H1 (cell line): ENCODE measurements around the gene NMT1. TPM values are rescaled to one million over a fixed set of nuclear protein-coding genes. Genes with fewer than 3 reads are reported as not detected.

Experiments used
- CTCF ChIA-PET: fragments of 300-600 bp; sonication (Branson Sonifier 250); formaldehyde crosslinking; loops from one replicate; lab custom pipeline; 2021; ENCODE audit not compliant: partially characterized antibody; lab: Charles Lee
- POLR2A ChIA-PET: fragments of 300-600 bp; sonication (Branson Sonifier 250); formaldehyde crosslinking; loops from one replicate; lab custom pipeline; 2021; ENCODE audit warnings: inconsistent platforms; ENCODE audit not compliant: partially characterized antibody; lab: Charles Lee
- DNase-seq, 2 experiments: peaks; one replicate each; pipeline versions ENCODE4 v3.0.0 to v3.0.0-alpha.2; 2010 to 2022; ENCODE audit warnings: low spot score in 2 of 2, low read depth in 1 of 2, mixed read lengths in 1 of 2
- FAIRE-seq: peaks from 2 replicates; lab custom pipeline; 2011; peaks lifted over from hg19 to GRCh38; lab: Jason Lieb, UNC
- H2AFZ ChIP-seq: 2 replicates; pipeline ENCODE4 v1.8.1; 2012; ENCODE audit warnings: low read length, inconsistent platforms
- H2AK5ac ChIP-seq: 2 replicates; pipeline ENCODE4 v1.6.1; 2013; ENCODE audit warnings: low read depth, low read length
- H2BK120ac ChIP-seq: replicated peaks from 2 replicates; pipeline ENCODE3; 2013; ENCODE audit warnings: low read depth, low read length, inconsistent platforms
- H2BK12ac ChIP-seq: 2 replicates; pipeline ENCODE4 v1.6.1; 2013; ENCODE audit warnings: low read depth, low read length
- H2BK15ac ChIP-seq: 2 replicates; pipeline ENCODE4 v1.6.1; 2013; ENCODE audit warnings: low read length
- H2BK20ac ChIP-seq: 2 replicates; pipeline ENCODE4 v1.6.1; 2013; ENCODE audit warnings: low read length
- H2BK5ac ChIP-seq: 2 replicates; pipeline ENCODE4 v1.6.1; 2013; ENCODE audit warnings: low read depth, low read length
- H3K14ac ChIP-seq: 2 replicates; pipeline ENCODE4 v1.6.1; 2013; ENCODE audit warnings: inconsistent platforms; ENCODE audit not compliant: insufficient read length
- H3K18ac ChIP-seq: 2 replicates; pipeline ENCODE4 v1.6.1; 2013; ENCODE audit warnings: low read length; ENCODE audit errors: extremely low read depth
- H3K23ac ChIP-seq: 2 replicates; pipeline ENCODE4 v1.6.1; 2013; ENCODE audit warnings: inconsistent platforms; ENCODE audit not compliant: insufficient read length
- H3K23me2 ChIP-seq: 2 replicates; pipeline ENCODE4 v1.6.1; 2013; ENCODE audit warnings: low read depth, low read length
- H3K27ac ChIP-seq: 2 replicates; pipeline ENCODE4 v1.6.1; 2011; ENCODE audit warnings: low read depth, low read length, inconsistent platforms
- H3K27me3 ChIP-seq, 4 experiments: replicated peaks in 1 of 4; 1 replicate in 1 of 4; 2 replicates in 3 of 4; pipeline versions ENCODE4 v1.6.1 to v1.8.1; 2011 to 2013; ENCODE audit warnings: low read length in 3 of 4, mild to moderate bottlenecking in 3 of 4, inconsistent platforms in 2 of 4, mixed read lengths in 2 of 4, moderate library complexity in 1 of 4; ENCODE audit not compliant: control insufficient read depth in 3 of 4, insufficient read depth in 3 of 4; ENCODE audit errors: extremely low read depth in 1 of 4
- H3K36me3 ChIP-seq, 4 experiments: 2 replicates each; pipeline versions ENCODE4 v1.6.1 to v1.8.1; 2011 to 2013; ENCODE audit warnings: mild to moderate bottlenecking in 4 of 4, low read length in 3 of 4, moderate library complexity in 2 of 4, control low read depth in 1 of 4, inconsistent platforms in 1 of 4; ENCODE audit not compliant: insufficient read depth in 4 of 4, control insufficient read depth in 2 of 4
- H3K4ac ChIP-seq: replicated peaks from 2 replicates; pipeline ENCODE3; 2013; ENCODE audit warnings: low read length, low read depth, mixed read lengths, inconsistent platforms; ENCODE audit not compliant: insufficient read length
- H3K4me1 ChIP-seq, 4 experiments: replicated peaks in 1 of 4; 1 replicate in 1 of 4; 2 replicates in 3 of 4; pipeline versions ENCODE4 v1.6.1 to v1.8.1; 2011 to 2013; ENCODE audit warnings: low read length in 3 of 4, inconsistent platforms in 2 of 4, mixed read lengths in 1 of 4; ENCODE audit not compliant: insufficient read depth in 4 of 4, control insufficient read depth in 3 of 4
- H3K4me2 ChIP-seq, 2 experiments: 2 replicates each; pipeline versions ENCODE4 v1.6.1 to v1.8.1; 2011 to 2013; ENCODE audit warnings: low read depth in 2 of 2, low read length in 2 of 2, control low read depth in 1 of 2, inconsistent platforms in 1 of 2, mild to moderate bottlenecking in 1 of 2; ENCODE audit not compliant: insufficient read depth in 1 of 2
- H3K4me3 ChIP-seq, 4 experiments: fragments of 200-600, 300-600 bp in 1 of 4; sonication (generic), shearing (Covaris generic), sonication (Bioruptor Twin) in 1 of 4; 2 replicates each; pipeline versions ENCODE4 v1.5.1 to v1.8.1; 2011 to 2016; ENCODE audit warnings: low read length in 4 of 4, low read depth in 3 of 4, control low read depth in 2 of 4, inconsistent platforms in 2 of 4, mild to moderate bottlenecking in 2 of 4, mixed read lengths in 1 of 4, moderate library complexity in 1 of 4; ENCODE audit not compliant: insufficient read depth in 2 of 4; ENCODE audit errors: extremely low read depth in 1 of 4
- H3K56ac ChIP-seq: replicated peaks from 2 replicates; pipeline ENCODE3; 2013; ENCODE audit warnings: low read depth, mild to moderate bottlenecking, mixed read lengths, low read length, inconsistent platforms; ENCODE audit not compliant: insufficient read length
- H3K79me1 ChIP-seq: 2 replicates; pipeline ENCODE4 v1.6.1; 2013; ENCODE audit warnings: low read depth, low read length, control low read depth
- H3K79me2 ChIP-seq, 2 experiments: 2 replicates each; pipeline versions ENCODE4 v1.6.1 to v1.8.1; 2012 to 2013; ENCODE audit warnings: low read length in 2 of 2, mild to moderate bottlenecking in 2 of 2, inconsistent platforms in 1 of 2; ENCODE audit not compliant: insufficient read depth in 2 of 2, control insufficient read depth in 1 of 2
- H3K9ac ChIP-seq, 4 experiments: replicated peaks in 1 of 4; 1 replicate in 1 of 4; 2 replicates in 3 of 4; pipeline versions ENCODE4 v1.6.1 to v1.8.1; 2011 to 2013; ENCODE audit warnings: low read depth in 3 of 4, low read length in 3 of 4, control low read depth in 2 of 4, mild to moderate bottlenecking in 2 of 4, moderate library complexity in 2 of 4, inconsistent platforms in 1 of 4; ENCODE audit errors: extremely low read depth in 1 of 4
- H3K9me3 ChIP-seq, 2 experiments: 2 replicates each; pipeline versions ENCODE4 v1.6.1 to v1.8.1; 2012 to 2013; ENCODE audit warnings: mild to moderate bottlenecking in 2 of 2, moderate library complexity in 2 of 2, control low read depth in 1 of 2, inconsistent platforms in 1 of 2, low read depth in 1 of 2, low read length in 1 of 2, mixed read lengths in 1 of 2; ENCODE audit not compliant: insufficient read depth in 2 of 2
- H4K20me1 ChIP-seq, 2 experiments: replicated peaks in 1 of 2; 2 replicates each; pipeline versions ENCODE3 to v1.8.1; 2011 to 2013; ENCODE audit warnings: inconsistent platforms in 2 of 2, low read length in 2 of 2, mild to moderate bottlenecking in 1 of 2; ENCODE audit not compliant: insufficient read depth in 2 of 2, control insufficient read depth in 1 of 2
- H4K5ac ChIP-seq: 2 replicates; pipeline ENCODE4 v1.6.1; 2013; ENCODE audit warnings: low read length, low read depth, mixed read lengths, inconsistent platforms; ENCODE audit not compliant: insufficient read length
- H4K8ac ChIP-seq: 2 replicates; pipeline ENCODE4 v1.8.0; 2013; ENCODE audit warnings: mild to moderate bottlenecking, moderate library complexity, low read length, inconsistent platforms; ENCODE audit not compliant: insufficient read depth; ENCODE audit errors: extremely low read depth
- H4K91ac ChIP-seq: replicated peaks from 2 replicates; pipeline ENCODE3; 2013; ENCODE audit warnings: low read length, mixed read lengths, inconsistent platforms; ENCODE audit not compliant: insufficient read length
- CBX5 ChIP-seq: fragments of 300-800, 300-1000 bp; sonication (generic); IDR thresholded peaks from 2 replicates; pipeline ENCODE4 v1.7.1; 2016; ENCODE audit warnings: antibody characterized with exemption, low read length, low read depth
- CEBPB ChIP-seq: IDR thresholded peaks from 2 replicates; pipeline ENCODE4 v1.6.1; 2012; ENCODE audit warnings: low read depth, low read length
- SIX5 ChIP-seq: IDR thresholded peaks from 2 replicates; pipeline ENCODE4 v1.6.1; 2011; ENCODE audit warnings: mild to moderate bottlenecking, low read depth, low read length
- SP1 ChIP-seq: IDR thresholded peaks from 2 replicates; pipeline ENCODE4 v1.6.1; 2011; ENCODE audit warnings: low read depth, low read length
- SP2 ChIP-seq: IDR thresholded peaks from 2 replicates; pipeline ENCODE4 v1.6.1; 2012; ENCODE audit warnings: mild to moderate bottlenecking, low read length, inconsistent platforms
- WGBS, 2 experiments: shearing (Covaris generic) in 1 of 2; methylation state at CpG; one replicate each; pipeline versions ENCODE4 v1.1.6 to v1.1.7; 2013 to 2015; ENCODE audit warnings: low lambda C conversion rate in 2 of 2, mixed read lengths in 2 of 2, inconsistent platforms in 1 of 2, low coverage in 1 of 2, missing lambda C conversion rate in 1 of 2; ENCODE audit not compliant: insufficient replicate concordance in 2 of 2, insufficient coverage in 1 of 2, insufficient read length in 1 of 2; ENCODE audit errors: extremely low coverage in 1 of 2, missing lambda C conversion rate in 1 of 2; 5-methylcytosine and 5-hydroxymethylcytosine counted together
- polyA plus RNA-seq, 7 experiments: library from polyadenylated mRNA; depleted of rRNA in 3 of 7; stranded (reverse) in 5 of 7; unstranded in 2 of 7; fragments of >200 nt in 5 of 7; fragments of 200-250 nt in 2 of 7; gene quantifications; 1 replicate in 5 of 7; 2 replicates in 1 of 7; 4 replicates in 1 of 7; pipeline versions ENCODE4 v1.2.1 to v1.2.3, GENCODE V29; 2011 to 2013; ENCODE audit warnings: missing spikeins in 2 of 7, mixed read lengths in 2 of 7
- total RNA-seq: library from RNA; stranded (reverse); fragmentation: NEBNext Ultra II Directional; extraction: Animal tissue kit (Norgen Biotek cat#: 25700); gene quantifications from 2 replicates; pipeline ENCODE4 v1.2.1, GENCODE V29; 2021
- TF ChIP-seq, protein P1 (sequence below), 3 experiments: IDR thresholded peaks; 1 replicate in 2 of 3; 2 replicates in 1 of 3; pipeline versions ENCODE4 v1.5.1 to v1.6.1; 2011; ENCODE audit warnings: low read length in 3 of 3, mild to moderate bottlenecking in 3 of 3, inconsistent platforms in 2 of 3, low read depth in 1 of 3, moderate library complexity in 1 of 3; ENCODE audit not compliant: insufficient read depth in 1 of 3; ENCODE audit errors: control extremely low read depth in 1 of 3
- TF ChIP-seq, protein P2 (sequence below): IDR thresholded peaks from 2 replicates; pipeline ENCODE4 v1.6.1; 2012; ENCODE audit warnings: inconsistent platforms

NMT1 gene
- total and polyA plus RNA-seq, 2 of the 8 experiments (the other 6 are each of a cell fraction or from before 2014, with no cell fraction given), result 42.9 to 149 TPM

DNA sequence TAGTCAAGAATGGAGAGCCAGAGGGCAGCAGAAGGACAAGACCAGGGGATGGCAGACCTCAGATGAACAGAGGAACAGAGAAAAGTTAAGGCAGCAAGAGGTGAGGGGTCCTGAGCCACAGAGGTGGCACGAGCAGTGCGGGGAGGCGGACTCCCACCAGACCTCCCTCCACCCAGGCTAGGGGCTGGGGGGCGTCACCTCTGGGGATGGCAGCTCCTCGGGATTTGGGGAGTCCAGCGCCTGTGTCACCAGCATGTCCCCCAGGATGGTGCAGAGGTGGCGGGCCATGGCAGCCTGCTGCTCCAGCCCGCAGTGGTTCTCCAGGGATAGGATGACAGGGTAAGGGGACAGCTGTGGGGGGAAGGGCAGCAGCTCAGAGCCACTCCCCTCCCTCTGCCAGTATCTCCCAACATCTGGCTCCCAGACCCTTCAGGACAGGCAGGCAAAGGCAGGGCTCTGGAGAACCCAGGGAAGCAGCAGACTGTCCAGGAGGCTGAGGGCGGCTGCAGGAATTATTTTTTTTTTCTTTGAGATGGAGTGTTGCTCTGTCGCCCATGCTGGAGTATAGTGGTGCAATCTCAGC, 55.4 kb downstream of the NMT1 start:
- no peaks in the 10 kb centered on the region for H3K79me1 ChIP-seq
- H3K14ac ChIP-seq, result no peak overlapping the region
- no peak for FAIRE-seq
- no peak overlapping the region for H4K91ac ChIP-seq
- H2AK5ac ChIP-seq, result no peak overlapping the region
- H3K27me3 ChIP-seq, result no peaks in the 10 kb centered on the region
- WGBS, 2 experiments, result 83% methylated on average over 10 of the region's 10 CpGs; no CpG with 5 or more reads in 1 of the 2 experiments
- no peak overlapping the region for H3K56ac ChIP-seq
- DNase-seq, result no peak
- H3K18ac ChIP-seq, result no peak overlapping the region
- no peak overlapping the region; the same call in 1 of the 2 replicates for H2BK5ac ChIP-seq
- no peak overlapping the region for H2BK12ac ChIP-seq
- H3K9me3 ChIP-seq, result no peaks in the 10 kb centered on the region
- no peaks in the 10 kb centered on the region for H3K79me2 ChIP-seq
- ChIA-PET POLR2A (interaction anchor here (0.7 to 1.8 kb wide), 6 partner anchors 9 to 32 kb away, joined by 3 to 10 read pairs (median 4); partner anchors contain the start of gene HEXIM1), CTCF (interaction anchor here (1.2 to 4.7 kb wide), 9 partner anchors 11 to 103 kb away, joined by 3 to 50 read pairs (median 3); partner anchors contain the start of genes ACBD4 and PLCD3)
- H3K23ac ChIP-seq, result no peak overlapping the region
- no peaks in the 10 kb centered on the region for H3K36me3 ChIP-seq
- TF ChIP-seq CBX5 (no peak), SIX5 (no peak), SP2 (no peak), SP1 (no peak), CEBPB (no peak)
- TF ChIP-seq, protein P1, sequence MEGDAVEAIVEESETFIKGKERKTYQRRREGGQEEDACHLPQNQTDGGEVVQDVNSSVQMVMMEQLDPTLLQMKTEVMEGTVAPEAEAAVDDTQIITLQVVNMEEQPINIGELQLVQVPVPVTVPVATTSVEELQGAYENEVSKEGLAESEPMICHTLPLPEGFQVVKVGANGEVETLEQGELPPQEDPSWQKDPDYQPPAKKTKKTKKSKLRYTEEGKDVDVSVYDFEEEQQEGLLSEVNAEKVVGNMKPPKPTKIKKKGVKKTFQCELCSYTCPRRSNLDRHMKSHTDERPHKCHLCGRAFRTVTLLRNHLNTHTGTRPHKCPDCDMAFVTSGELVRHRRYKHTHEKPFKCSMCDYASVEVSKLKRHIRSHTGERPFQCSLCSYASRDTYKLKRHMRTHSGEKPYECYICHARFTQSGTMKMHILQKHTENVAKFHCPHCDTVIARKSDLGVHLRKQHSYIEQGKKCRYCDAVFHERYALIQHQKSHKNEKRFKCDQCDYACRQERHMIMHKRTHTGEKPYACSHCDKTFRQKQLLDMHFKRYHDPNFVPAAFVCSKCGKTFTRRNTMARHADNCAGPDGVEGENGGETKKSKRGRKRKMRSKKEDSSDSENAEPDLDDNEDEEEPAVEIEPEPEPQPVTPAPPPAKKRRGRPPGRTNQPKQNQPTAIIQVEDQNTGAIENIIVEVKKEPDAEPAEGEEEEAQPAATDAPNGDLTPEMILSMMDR (IDR thresholded peaks at IDR 0.05; ENCODE audit: control extremely low read depth in 1 of 3, insufficient read depth in 1 of 3, low read depth in 1 of 3, low read length in 3 of 3), result no peak
- TF ChIP-seq, protein P2, sequence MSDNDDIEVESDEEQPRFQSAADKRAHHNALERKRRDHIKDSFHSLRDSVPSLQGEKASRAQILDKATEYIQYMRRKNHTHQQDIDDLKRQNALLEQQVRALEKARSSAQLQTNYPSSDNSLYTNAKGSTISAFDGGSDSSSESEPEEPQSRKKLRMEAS, result no peak
- H3K4ac ChIP-seq, result no peak overlapping the region
- H4K8ac ChIP-seq, result no peak overlapping the region
- no peak overlapping the region for H2AFZ ChIP-seq
- H3K23me2 ChIP-seq, result no peaks in the 10 kb centered on the region
- H4K20me1 ChIP-seq, result peaks cover 0 to 2% of the 10 kb centered on the region in 2 experiments
- no peak overlapping the region for H3K9ac ChIP-seq
- H4K5ac ChIP-seq, result no peak overlapping the region
- H3K4me3 ChIP-seq, result no peak overlapping the region
- H2BK120ac ChIP-seq, result no peak overlapping the region
- no peak overlapping the region for H3K27ac ChIP-seq
- peaks cover 0 to 9% (median 5%) of the 10 kb centered on the region in 4 experiments; a peak in 3 of 7 replicates for H3K4me1 ChIP-seq
- H2BK20ac ChIP-seq, result no peak overlapping the region
- no peak overlapping the region for H3K4me2 ChIP-seq
- no peak overlapping the region for H2BK15ac ChIP-seq
